ENCODE measurements around the gene KTN1. TPM values are rescaled to one million over a fixed set of nuclear protein-coding genes. Genes with fewer than 3 reads are reported as not detected.

The KTN1 gene
- polyA plus RNA-seq, 3 donors, result 4.6 to 31.4 (median 17.9) TPM

DNA sequence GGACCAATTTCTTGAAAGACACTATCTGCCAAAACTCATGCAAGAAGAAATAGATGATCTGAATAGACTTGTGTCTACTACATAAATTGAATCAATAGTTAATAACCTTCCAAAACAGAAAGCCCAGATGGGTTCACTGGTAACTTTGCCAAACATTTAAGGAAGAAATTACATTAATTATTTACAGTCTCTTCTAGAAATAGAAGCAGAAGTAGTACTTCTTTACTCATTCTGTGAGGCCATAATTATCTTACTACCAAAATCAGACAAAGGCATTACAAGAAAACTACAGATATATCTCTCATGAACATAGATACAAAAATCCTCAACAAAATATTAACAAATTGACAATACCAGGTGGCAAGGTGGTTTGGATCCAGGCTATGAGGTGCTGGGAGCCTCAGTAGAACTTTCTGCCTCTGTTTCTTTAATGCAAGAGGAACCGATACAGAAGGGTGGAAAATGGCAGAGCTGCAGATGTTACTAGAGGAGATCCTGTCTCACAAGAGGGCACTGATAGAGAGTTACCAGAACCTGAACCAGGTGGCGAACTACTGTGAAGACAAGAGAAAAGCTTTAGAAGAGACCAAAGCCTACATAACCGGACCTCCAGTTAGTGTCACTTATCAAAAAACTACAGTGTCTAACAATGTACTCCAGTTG, 33.7 kb upstream of the KTN1 start:
- H3K9ac ChIP-seq (ENCODE audit: insufficient read depth, low read length, poor library complexity, severe bottlenecking), result no peak overlapping the region
- Mint-ChIP-seq H3K27ac (no peak overlapping the region), H3K9me3 (peaks cover 0 to 5% (median 0%) of the 10 kb centered on the region in 7 donors), H3K4me1 (peaks cover 1% of the 10 kb centered on the region), H3K4me3 (no peak overlapping the region), H3K36me3 (no peaks in the 10 kb centered on the region), H3K27me3 (ENCODE audit: low read depth in 3 of 3) (peaks cover 1 to 5% (median 2%) of the 10 kb centered on the region in 3 donors)
- no peaks in the 10 kb centered on the region for H3K36me3 ChIP-seq (replicated peaks in 1 of 2; ENCODE audit: control insufficient read depth in 1 of 2, insufficient read depth in 2 of 2, low read length in 2 of 2)
- TF ChIP-seq, protein P1, sequence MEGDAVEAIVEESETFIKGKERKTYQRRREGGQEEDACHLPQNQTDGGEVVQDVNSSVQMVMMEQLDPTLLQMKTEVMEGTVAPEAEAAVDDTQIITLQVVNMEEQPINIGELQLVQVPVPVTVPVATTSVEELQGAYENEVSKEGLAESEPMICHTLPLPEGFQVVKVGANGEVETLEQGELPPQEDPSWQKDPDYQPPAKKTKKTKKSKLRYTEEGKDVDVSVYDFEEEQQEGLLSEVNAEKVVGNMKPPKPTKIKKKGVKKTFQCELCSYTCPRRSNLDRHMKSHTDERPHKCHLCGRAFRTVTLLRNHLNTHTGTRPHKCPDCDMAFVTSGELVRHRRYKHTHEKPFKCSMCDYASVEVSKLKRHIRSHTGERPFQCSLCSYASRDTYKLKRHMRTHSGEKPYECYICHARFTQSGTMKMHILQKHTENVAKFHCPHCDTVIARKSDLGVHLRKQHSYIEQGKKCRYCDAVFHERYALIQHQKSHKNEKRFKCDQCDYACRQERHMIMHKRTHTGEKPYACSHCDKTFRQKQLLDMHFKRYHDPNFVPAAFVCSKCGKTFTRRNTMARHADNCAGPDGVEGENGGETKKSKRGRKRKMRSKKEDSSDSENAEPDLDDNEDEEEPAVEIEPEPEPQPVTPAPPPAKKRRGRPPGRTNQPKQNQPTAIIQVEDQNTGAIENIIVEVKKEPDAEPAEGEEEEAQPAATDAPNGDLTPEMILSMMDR (IDR thresholded peaks at IDR 0.05), result no peak
- H3K9me3 ChIP-seq (replicated peaks in 1 of 2; ENCODE audit: control insufficient read depth in 1 of 2, insufficient read depth in 1 of 2, low read length in 2 of 2), result no peaks in the 10 kb centered on the region
- H3K4me2 ChIP-seq (replicated peaks; ENCODE audit: extremely low read depth, low read length, poor library complexity, severe bottlenecking), result no peak overlapping the region
- no peak overlapping the region for H3K27ac ChIP-seq (ENCODE audit: low read depth in 1 of 2, low read length in 2 of 2)
- intact Hi-C loops (cut with micrococcal nuclease), result no loop called here
- no peak for DNase-seq
- 94% methylated on average over 2 of the region's 3 CpGs for WGBS (ENCODE audit: insufficient coverage)
- H3K27me3 ChIP-seq (ENCODE audit: control insufficient read depth in 2 of 2, insufficient read depth in 2 of 2, low read length in 2 of 2), result no peaks in the 10 kb centered on the region
- no peaks in the 10 kb centered on the region for H4K20me1 ChIP-seq (ENCODE audit: insufficient read depth, low read length)
- no peaks in the 10 kb centered on the region for H3K4me1 ChIP-seq (ENCODE audit: control insufficient read depth in 1 of 2, insufficient read depth in 2 of 2, low read length in 2 of 2)
- no peaks in the 10 kb centered on the region for H3K79me2 ChIP-seq (ENCODE audit: insufficient read depth, low read length)
- no peak overlapping the region for H2AFZ ChIP-seq (ENCODE audit: insufficient read depth, low read depth, low read length, poor library complexity, severe bottlenecking)
- H3K4me3 ChIP-seq (replicated peaks in 1 of 3; ENCODE audit: low read depth in 2 of 3, low read length in 3 of 3), result no peak overlapping the region

DNA sequence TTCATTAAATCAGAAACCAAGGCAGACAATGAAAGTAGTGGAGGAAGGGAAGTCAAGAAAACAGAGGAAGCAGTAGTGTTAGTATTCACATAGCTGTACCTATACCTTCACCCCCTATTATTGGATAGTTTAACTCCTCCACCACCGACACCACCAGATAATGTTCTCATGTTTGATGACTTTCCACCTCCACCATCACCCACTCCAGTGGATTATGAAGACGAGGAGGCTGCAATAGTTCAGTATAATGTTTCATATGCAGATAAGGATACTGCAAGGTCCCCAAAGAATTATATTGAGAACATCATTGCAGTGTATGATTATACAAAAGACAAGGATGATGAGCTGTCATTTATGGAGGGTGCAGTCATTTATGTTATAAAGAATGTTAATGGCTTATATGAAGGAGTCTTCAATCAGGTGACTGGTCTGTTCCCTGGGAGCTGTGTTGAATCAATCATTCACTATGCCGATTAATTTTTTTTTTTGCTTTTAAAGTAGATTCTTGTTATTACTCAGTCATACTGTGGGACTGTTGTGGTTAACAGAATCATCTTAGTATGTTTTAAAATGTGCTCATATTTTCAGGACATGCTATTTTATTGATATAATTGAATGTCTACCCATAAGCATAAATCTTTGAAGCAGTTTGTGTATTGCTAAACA, 32.2 kb upstream of the KTN1 start:
- DNase-seq, result no peak
- Histone ChIP-seq H3K9ac (ENCODE audit: insufficient read depth, low read length, poor library complexity, severe bottlenecking) (no peak overlapping the region), H3K27me3 (ENCODE audit: control insufficient read depth in 2 of 2, insufficient read depth in 2 of 2, low read length in 2 of 2) (no peaks in the 10 kb centered on the region), H3K9me3 (replicated peaks in 1 of 2; ENCODE audit: control insufficient read depth in 1 of 2, insufficient read depth in 1 of 2, low read length in 2 of 2) (no peaks in the 10 kb centered on the region), H2AFZ (ENCODE audit: insufficient read depth, low read depth, low read length, poor library complexity, severe bottlenecking) (no peak overlapping the region), H3K27ac (ENCODE audit: low read depth in 1 of 2, low read length in 2 of 2) (no peak overlapping the region), H3K4me1 (ENCODE audit: control insufficient read depth in 1 of 2, insufficient read depth in 2 of 2, low read length in 2 of 2) (no peaks in the 10 kb centered on the region), H3K4me3 (replicated peaks in 1 of 3; ENCODE audit: low read depth in 2 of 3, low read length in 3 of 3) (no peak overlapping the region), H3K79me2 (ENCODE audit: insufficient read depth, low read length) (no peaks in the 10 kb centered on the region), H4K20me1 (ENCODE audit: insufficient read depth, low read length) (no peaks in the 10 kb centered on the region), H3K36me3 (replicated peaks in 1 of 2; ENCODE audit: control insufficient read depth in 1 of 2, insufficient read depth in 2 of 2, low read length in 2 of 2) (no peaks in the 10 kb centered on the region), H3K4me2 (replicated peaks; ENCODE audit: extremely low read depth, low read length, poor library complexity, severe bottlenecking) (no peak overlapping the region)
- intact Hi-C loops (cut with micrococcal nuclease), result no loop called here
- Mint-ChIP-seq H3K4me3 (no peak overlapping the region), H3K9me3 (peaks cover 0 to 5% (median 3%) of the 10 kb centered on the region in 7 donors), H3K27me3 (ENCODE audit: low read depth in 3 of 3) (peaks cover 1 to 5% (median 2%) of the 10 kb centered on the region in 3 donors), H3K4me1 (peaks cover 1% of the 10 kb centered on the region), H3K36me3 (no peaks in the 10 kb centered on the region), H3K27ac (no peak overlapping the region)
- TF ChIP-seq, protein P1 (IDR thresholded peaks at IDR 0.05), result no peak
- no CpG with 5 or more reads among the region's 3 CpGs for WGBS (ENCODE audit: insufficient coverage)

Measured in CD14-positive monocyte (primary cell).